T-helper 17 cell (primary cell): ENCODE measurements around the gene SPAST. TPM values are rescaled to one million over a fixed set of nuclear protein-coding genes. Genes with fewer than 3 reads are reported as not detected.
"Not testable (repeated sequence)": the region's sequence is repeated elsewhere in the genome, so short reads cannot be mapped to it uniquely, and the experiment has no call there.

ENCODE experiments used
- ATAC-seq: fragments of 150-1000 bp; cut with Tn5 transposase; 2 replicates; pipeline ENCODE4 v1.10.0; 2021; ENCODE audit warnings: mild to moderate bottlenecking, moderate library complexity
- DNase-seq, 3 donors: peaks; one replicate each; pipeline versions ENCODE4 v3.0.0 to v3.0.0-alpha.2; 2020 to 2021
- H3K9me3 ChIP-seq: one replicate; pipeline ENCODE4 v1.7.0; 2013; ENCODE audit warnings: low read length, mild to moderate bottlenecking; ENCODE audit not compliant: control insufficient read depth, poor library complexity, severe bottlenecking
- H3K27ac Mint-ChIP-seq: one replicate; pipeline ENCODE4 v1.8.0; 2022; ENCODE audit warnings: mild to moderate bottlenecking, moderate library complexity, mixed read lengths
- H3K27me3 Mint-ChIP-seq: one replicate; pipeline ENCODE4 v1.8.0; 2022; ENCODE audit warnings: mixed read lengths
- H3K36me3 Mint-ChIP-seq: one replicate; pipeline ENCODE4 v1.8.0; 2022; ENCODE audit warnings: low read depth, mixed read lengths
- H3K4me1 Mint-ChIP-seq: one replicate; pipeline ENCODE4 v1.8.0; 2022; ENCODE audit warnings: mild to moderate bottlenecking, mixed read lengths
- H3K4me3 Mint-ChIP-seq: one replicate; pipeline ENCODE4 v1.8.0; 2022; ENCODE audit warnings: mild to moderate bottlenecking, moderate library complexity, mixed read lengths
- total RNA-seq, 4 donors: library from RNA in 2 of 4; stranded (reverse) in 2 of 4; gene quantifications; one replicate each; pipeline ENCODE4 v1.2.3 and lab custom pipeline; 2022 to 2026

The SPAST gene
- total RNA-seq, 2 donors from 2014 or later, result 15.8 to 16.8 TPM

DNA sequence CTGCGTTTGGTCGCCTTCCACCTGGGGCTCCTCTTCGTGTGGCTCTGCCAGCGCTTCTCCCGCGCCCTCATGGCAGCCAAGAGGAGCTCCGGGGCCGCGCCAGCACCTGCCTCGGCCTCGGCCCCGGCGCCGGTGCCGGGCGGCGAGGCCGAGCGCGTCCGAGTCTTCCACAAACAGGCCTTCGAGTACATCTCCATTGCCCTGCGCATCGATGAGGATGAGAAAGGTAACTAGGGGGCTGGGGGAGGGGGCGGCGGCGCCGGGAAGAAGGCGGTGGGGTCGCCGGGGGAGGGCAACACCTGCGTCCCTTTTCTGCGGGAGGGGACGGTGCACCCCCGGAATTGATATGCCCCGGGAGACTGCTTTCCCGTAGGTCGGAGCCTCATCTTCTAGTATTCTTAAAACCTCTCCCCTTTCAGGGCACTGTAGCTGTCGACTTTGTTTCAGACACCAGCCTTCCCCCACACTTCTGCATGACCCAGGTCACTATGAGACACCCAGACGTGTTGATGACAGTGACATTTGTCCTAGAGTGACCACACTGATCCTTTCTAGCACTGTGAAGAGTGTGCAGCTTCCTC is 755 bp downstream of the SPAST start:
- H3K36me3 Mint-ChIP-seq, result peaks cover 3% of the 10 kb centered on the region
- no peaks in the 10 kb centered on the region for H3K27me3 Mint-ChIP-seq
- H3K4me1 Mint-ChIP-seq, result peaks cover 26% of the 10 kb centered on the region
- peak overlapping the region; percentile 95 for H3K4me3 Mint-ChIP-seq
- H3K27ac Mint-ChIP-seq, result peak overlapping the region; percentile 83
- DNase-seq, result no peak
- H3K9me3 ChIP-seq, result no peaks in the 10 kb centered on the region
- ATAC-seq, result no peak

DNA sequence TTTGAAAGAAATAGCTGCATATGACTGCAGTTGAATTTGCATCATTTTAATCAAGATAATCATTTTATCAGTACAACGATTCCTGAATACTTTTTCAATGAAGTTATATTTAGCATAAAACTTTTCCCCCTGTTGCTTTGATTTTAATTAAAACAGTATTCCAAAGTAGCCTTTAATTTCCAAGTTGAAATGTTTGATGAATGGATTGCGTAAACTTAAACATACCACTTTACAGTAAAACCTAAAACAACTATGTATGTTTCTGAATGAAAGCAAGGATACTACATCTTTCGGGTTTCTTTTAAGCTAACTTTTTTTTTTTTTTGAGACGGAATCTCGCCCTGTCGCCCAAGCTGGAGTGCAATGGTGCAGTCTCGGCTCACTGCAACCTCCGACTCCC is 1.4 kb downstream of the SPAST start:
- DNase-seq, result no peak
- Mint-ChIP-seq H3K4me1 (peaks cover 26% of the 10 kb centered on the region), H3K36me3 (peaks cover 3% of the 10 kb centered on the region), H3K27me3 (no peaks in the 10 kb centered on the region), H3K27ac (peak overlapping the region; percentile 83), H3K4me3 (peak overlapping the region; percentile 95)
- no peaks in the 10 kb centered on the region for H3K9me3 ChIP-seq
- no peak for ATAC-seq

DNA sequence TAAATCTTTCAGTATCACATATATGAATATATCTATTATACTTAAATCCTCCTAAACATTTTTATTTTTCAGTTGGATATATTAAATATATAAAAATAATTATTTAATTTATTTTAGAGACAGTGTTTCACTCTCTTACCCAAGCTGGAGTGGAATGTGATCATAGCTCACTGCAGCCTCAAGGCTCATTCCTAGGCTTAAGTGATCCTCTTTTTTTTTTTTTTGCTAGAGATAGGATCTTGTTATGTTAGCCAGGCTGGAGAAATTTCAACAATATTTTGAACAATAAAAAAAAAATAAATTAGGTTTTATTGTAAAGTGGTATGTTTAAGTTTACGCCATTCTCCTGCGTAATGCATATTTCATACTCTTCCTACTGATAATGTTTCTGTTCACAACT is 4.2 kb downstream of the SPAST start:
- no peak overlapping the region for H3K4me3 Mint-ChIP-seq
- no peaks in the 10 kb centered on the region for H3K9me3 ChIP-seq
- DNase-seq, result no peak
- no peak overlapping the region for H3K27ac Mint-ChIP-seq
- H3K36me3 Mint-ChIP-seq, result peaks cover 3% of the 10 kb centered on the region
- ATAC-seq, result no peak
- no peaks in the 10 kb centered on the region for H3K27me3 Mint-ChIP-seq
- H3K4me1 Mint-ChIP-seq, result peaks cover 35% of the 10 kb centered on the region

DNA sequence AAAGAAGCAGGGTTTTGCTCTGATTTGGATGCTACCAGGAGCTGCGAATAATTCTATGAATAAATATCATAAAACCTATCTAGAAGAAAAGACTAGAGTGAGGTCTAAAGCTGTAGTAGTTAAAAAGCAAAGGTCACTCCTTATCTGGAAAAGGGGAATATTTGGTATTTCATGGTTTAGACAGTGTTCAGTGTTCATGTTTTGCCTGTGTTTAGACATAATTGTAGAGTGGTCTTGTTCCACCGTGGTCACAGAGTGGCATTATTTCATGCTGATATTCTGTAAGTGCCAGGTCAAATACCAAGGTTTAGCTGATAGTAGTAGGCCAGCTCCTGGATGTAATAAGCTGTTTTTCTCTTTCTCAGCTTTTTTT is 10.8 kb downstream of the SPAST start:
- no peak for ATAC-seq
- H3K9me3 ChIP-seq, result no peaks in the 10 kb centered on the region
- Mint-ChIP-seq H3K4me3 (no peak overlapping the region), H3K36me3 (no peaks in the 10 kb centered on the region), H3K27ac (no peak overlapping the region), H3K27me3 (no peaks in the 10 kb centered on the region), H3K4me1 (peaks cover 25% of the 10 kb centered on the region)
- no peak for DNase-seq

- DNase-seq (no peak), ATAC-seq (no peak)
- Mint-ChIP-seq H3K27ac (peak overlapping the region; percentile 77), H3K27me3 (no peaks in the 10 kb centered on the region), H3K4me3 (no peak overlapping the region), H3K4me1 (peaks cover 13% of the 10 kb centered on the region), H3K36me3 (peaks cover 4% of the 10 kb centered on the region)
- H3K9me3 ChIP-seq, result no peaks in the 10 kb centered on the region
Observed at GRCh38 chr2:32095671-32096070, 32.3 kb downstream of the SPAST start.

- H3K27me3 Mint-ChIP-seq, result no peaks in the 10 kb centered on the region
- H3K27ac Mint-ChIP-seq, result no peak overlapping the region
- H3K4me3 Mint-ChIP-seq, result no peak overlapping the region
- peaks cover 6% of the 10 kb centered on the region for H3K4me1 Mint-ChIP-seq
- ATAC-seq (no peak), DNase-seq (no peak)
- H3K36me3 Mint-ChIP-seq, result peaks cover 5% of the 10 kb centered on the region
- no peaks in the 10 kb centered on the region for H3K9me3 ChIP-seq
Observed at GRCh38 chr2:32108111-32108510, 44.8 kb downstream of the SPAST start.

- H3K36me3 Mint-ChIP-seq, result peaks cover 10% of the 10 kb centered on the region
Observed at GRCh38 chr2:32118055-32118454, 54.7 kb downstream of the SPAST start.

GRCh38 chr2:32119161-32119560 is 55.8 kb downstream of the SPAST start:
- H3K4me3 Mint-ChIP-seq, result no peak overlapping the region
- H3K27ac Mint-ChIP-seq, result no peak overlapping the region
- no peaks in the 10 kb centered on the region for H3K9me3 ChIP-seq
- ATAC-seq (no peak), DNase-seq (no peak)
- peaks cover 10% of the 10 kb centered on the region for H3K36me3 Mint-ChIP-seq
- peaks cover 9% of the 10 kb centered on the region for H3K4me1 Mint-ChIP-seq
- H3K27me3 Mint-ChIP-seq, result no peaks in the 10 kb centered on the region

More at GRCh38 chr2:32118055-32118454, 54.7 kb downstream of the SPAST start:
- Mint-ChIP-seq H3K27me3 (no peaks in the 10 kb centered on the region), H3K4me1 (peaks cover 9% of the 10 kb centered on the region), H3K27ac (no peak overlapping the region), H3K4me3 (no peak overlapping the region)
- no peak for DNase-seq
- no peaks in the 10 kb centered on the region for H3K9me3 ChIP-seq
- no peak for ATAC-seq

DNA sequence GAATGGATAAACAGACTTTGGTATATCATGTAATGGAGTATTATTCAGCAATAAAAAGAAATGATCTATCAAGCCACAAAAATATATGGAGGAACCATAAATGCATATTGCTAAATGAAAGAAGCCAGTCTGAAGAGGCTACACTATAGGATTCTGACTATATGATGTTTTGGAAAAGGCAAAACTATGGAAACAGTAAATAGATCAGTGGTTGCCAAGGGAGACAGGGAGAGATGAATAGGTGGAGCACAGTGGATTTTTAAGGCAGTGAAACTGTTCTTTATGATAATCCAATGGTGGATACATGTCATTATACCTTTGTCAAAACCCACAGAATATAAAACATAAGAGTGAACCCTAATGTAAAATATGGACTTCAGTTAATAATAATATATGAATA is 61.3 kb downstream of the SPAST start:
- Mint-ChIP-seq H3K4me3 (no peak overlapping the region), H3K36me3 (peaks cover 14% of the 10 kb centered on the region), H3K4me1 (peaks cover 12% of the 10 kb centered on the region), H3K27me3 (no peaks in the 10 kb centered on the region), H3K27ac (no peak overlapping the region)
- H3K9me3 ChIP-seq, result no peaks in the 10 kb centered on the region
- no peak for ATAC-seq
- no peak for DNase-seq

- peaks cover 4% of the 10 kb centered on the region for H3K36me3 Mint-ChIP-seq
- ATAC-seq, result no peak
- no peak overlapping the region for H3K27ac Mint-ChIP-seq
- H3K4me1 Mint-ChIP-seq, result peaks cover 8% of the 10 kb centered on the region
- no peak for DNase-seq
- no peaks in the 10 kb centered on the region for H3K9me3 ChIP-seq
- no peaks in the 10 kb centered on the region for H3K27me3 Mint-ChIP-seq
- H3K4me3 Mint-ChIP-seq, result no peak overlapping the region
Observed at GRCh38 chr2:32128636-32129035, 65.3 kb downstream of the SPAST start.

DNA sequence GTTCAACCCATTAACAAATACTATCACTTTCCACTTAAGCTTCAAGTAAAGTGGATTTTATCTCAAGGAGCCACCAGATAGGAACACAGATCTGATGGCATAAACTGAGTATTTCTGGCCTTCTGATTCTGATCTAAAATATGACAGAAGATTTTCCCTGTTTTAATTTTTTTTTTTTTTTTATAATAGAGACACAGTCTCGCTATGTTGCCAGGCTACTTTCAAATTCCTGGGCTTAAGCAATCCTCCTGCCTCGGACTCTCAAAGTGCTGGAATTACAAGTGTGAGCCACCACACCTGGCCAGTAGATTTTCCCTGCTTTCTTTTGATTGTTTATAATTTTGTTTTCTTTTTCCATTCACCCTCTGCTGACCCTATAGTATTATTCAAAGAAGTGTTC is 65.7 kb downstream of the SPAST start:
- Mint-ChIP-seq H3K36me3 (peaks cover 4% of the 10 kb centered on the region), H3K27me3 (no peaks in the 10 kb centered on the region), H3K4me1 (peaks cover 8% of the 10 kb centered on the region), H3K4me3 (no peak overlapping the region), H3K27ac (no peak overlapping the region)
- ATAC-seq (no peak), DNase-seq (no peak)
- no peaks in the 10 kb centered on the region for H3K9me3 ChIP-seq

GRCh38 chr2:32135409-32135808 is 72.1 kb downstream of the SPAST start:
- H3K4me1 Mint-ChIP-seq, result peaks cover 9% of the 10 kb centered on the region
- H3K27me3 Mint-ChIP-seq, result no peaks in the 10 kb centered on the region
- no peak overlapping the region for H3K27ac Mint-ChIP-seq
- no peak for ATAC-seq
- no peak overlapping the region for H3K4me3 Mint-ChIP-seq
- no peaks in the 10 kb centered on the region for H3K9me3 ChIP-seq
- H3K36me3 Mint-ChIP-seq, result peaks cover 4% of the 10 kb centered on the region
- DNase-seq, result no peak

GRCh38 chr2:32136097-32136496 is 72.7 kb downstream of the SPAST start:
- no peaks in the 10 kb centered on the region for H3K9me3 ChIP-seq
- DNase-seq (no peak), ATAC-seq (no peak)
- peaks cover 8% of the 10 kb centered on the region for H3K4me1 Mint-ChIP-seq
- H3K27ac Mint-ChIP-seq, result no peak overlapping the region
- no peak overlapping the region for H3K4me3 Mint-ChIP-seq
- H3K27me3 Mint-ChIP-seq, result no peaks in the 10 kb centered on the region
- peaks cover 5% of the 10 kb centered on the region for H3K36me3 Mint-ChIP-seq

DNA sequence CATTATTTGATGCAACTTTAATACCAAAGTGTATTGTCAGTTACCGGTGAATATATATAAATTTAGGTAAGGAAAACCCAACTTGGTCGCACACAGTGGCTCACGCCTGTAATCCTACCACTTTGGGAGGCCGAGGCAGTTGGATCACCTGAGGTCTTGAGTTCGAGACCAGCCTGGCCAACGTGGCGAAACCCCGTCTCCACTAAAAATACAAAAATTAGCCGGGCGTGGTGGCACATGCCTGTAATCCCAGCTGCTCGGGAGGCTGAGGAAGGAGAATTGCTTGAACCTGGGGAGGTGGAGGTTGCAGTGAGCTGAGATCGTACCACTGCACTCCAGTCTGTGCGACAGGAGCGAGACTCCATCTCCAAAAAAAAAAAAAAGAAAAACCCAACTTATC is 88.2 kb downstream of the SPAST start:
- not testable (repeated sequence) for ATAC-seq, H3K9me3 ChIP-seq, H3K36me3 Mint-ChIP-seq, H3K27ac Mint-ChIP-seq, H3K4me1 Mint-ChIP-seq, DNase-seq, H3K27me3 Mint-ChIP-seq, H3K4me3 Mint-ChIP-seq
